ENCODE measurements around the gene COL6A5.
"Not testable (repeated sequence)": the region's sequence is repeated elsewhere in the genome, so short reads cannot be mapped to it uniquely, and the experiment has no call there.

Gene COL6A5

DNA sequence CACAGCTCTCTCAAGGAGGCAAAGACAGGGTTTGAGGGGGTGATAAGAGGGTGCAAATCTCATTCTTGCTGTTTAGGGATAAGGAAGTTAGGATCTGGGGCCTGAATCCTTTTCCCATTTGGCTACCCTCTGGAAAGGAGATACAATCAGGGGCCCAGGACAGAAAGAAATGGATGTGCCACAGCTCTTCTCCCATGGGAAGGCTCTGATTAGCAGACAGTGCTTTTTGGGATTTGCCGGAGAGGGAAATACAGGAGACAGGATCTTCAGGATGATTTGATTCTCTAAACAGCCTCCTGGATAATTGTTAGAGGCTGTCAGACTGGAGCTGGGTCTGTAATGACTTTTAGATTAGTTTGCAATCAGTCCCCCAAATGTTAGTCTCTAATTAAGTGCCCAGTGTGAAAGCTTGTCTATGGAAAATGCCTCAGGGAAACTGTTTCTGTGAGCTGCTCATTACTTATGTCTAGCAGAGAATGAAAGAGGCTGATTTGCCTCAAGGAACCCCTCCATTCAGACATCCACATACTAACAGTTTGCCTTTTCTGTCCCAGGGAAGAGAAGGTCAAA lies 67.6 kb downstream of the COL6A5 start:
- Histone ChIP-seq H3K4me3 (ENCODE audit: low read length) (no peak overlapping the region), H3K27ac (ENCODE audit: low read length) (no peak overlapping the region), H3K27me3 (ENCODE audit: control insufficient read depth, insufficient read depth, low read length) (no peaks in the 10 kb centered on the region), H3K4me1 (ENCODE audit: control insufficient read depth, insufficient read depth, low read length) (no peaks in the 10 kb centered on the region), H3K36me3 (ENCODE audit: control insufficient read depth, insufficient read depth, low read length) (no peaks in the 10 kb centered on the region), H3K9me3 (ENCODE audit: control insufficient read depth, insufficient read depth, low read length) (no peaks in the 10 kb centered on the region; the same call in 1 of the 2 replicates)
- WGBS (ENCODE audit: insufficient coverage, insufficient read length) = no CpG with 5 or more reads among the region's 1 CpG
- DNase-seq (ENCODE audit: low read depth, low spot score) = no peak

GRCh38 chr3:130414457-130414856 lies 69.0 kb downstream of the COL6A5 start:
- no peaks in the 10 kb centered on the region for H3K9me3 ChIP-seq (ENCODE audit: control insufficient read depth, insufficient read depth, low read length)
- no CpG with 5 or more reads among the region's 4 CpGs for WGBS (ENCODE audit: insufficient coverage, insufficient read length)
- H3K4me1 ChIP-seq (ENCODE audit: control insufficient read depth, insufficient read depth, low read length) = no peaks in the 10 kb centered on the region
- DNase-seq (ENCODE audit: low read depth, low spot score) = no peak
- H3K27me3 ChIP-seq (ENCODE audit: control insufficient read depth, insufficient read depth, low read length) = no peaks in the 10 kb centered on the region
- H3K4me3 ChIP-seq (ENCODE audit: low read length) = no peak overlapping the region
- H3K36me3 ChIP-seq (ENCODE audit: control insufficient read depth, insufficient read depth, low read length) = no peaks in the 10 kb centered on the region
- H3K27ac ChIP-seq (ENCODE audit: low read length) = no peak overlapping the region

DNA sequence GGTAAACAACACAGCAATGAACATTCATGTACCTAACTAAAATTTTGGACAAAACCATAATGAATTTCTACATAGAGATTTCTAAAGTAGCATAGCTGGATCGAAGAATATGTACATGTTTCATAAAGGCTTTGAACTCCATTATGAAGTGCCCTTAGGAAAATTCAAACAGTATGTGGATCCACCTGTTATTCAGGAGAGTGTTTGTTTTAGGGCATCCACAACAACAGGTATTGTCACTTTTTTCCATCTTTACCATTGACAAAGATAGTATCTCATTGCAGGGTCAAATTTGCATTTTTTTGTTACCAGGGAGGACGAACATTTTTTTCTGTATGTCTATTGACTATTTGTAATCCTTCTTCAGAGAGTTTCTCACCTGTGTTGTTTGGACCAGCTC lies 75.0 kb downstream of the COL6A5 start:
- Histone ChIP-seq H3K4me1 (ENCODE audit: control insufficient read depth, insufficient read depth, low read length) (no peaks in the 10 kb centered on the region), H3K9me3 (ENCODE audit: control insufficient read depth, insufficient read depth, low read length) (no peaks in the 10 kb centered on the region), H3K27me3 (ENCODE audit: control insufficient read depth, insufficient read depth, low read length) (no peaks in the 10 kb centered on the region), H3K36me3 (ENCODE audit: control insufficient read depth, insufficient read depth, low read length) (no peaks in the 10 kb centered on the region), H3K4me3 (ENCODE audit: low read length) (no peak overlapping the region), H3K27ac (ENCODE audit: low read length) (no peak overlapping the region)
- no peak for DNase-seq (ENCODE audit: low read depth, low spot score)
- WGBS (ENCODE audit: insufficient coverage, insufficient read length) = no CpG with 5 or more reads among the region's 2 CpGs

DNA sequence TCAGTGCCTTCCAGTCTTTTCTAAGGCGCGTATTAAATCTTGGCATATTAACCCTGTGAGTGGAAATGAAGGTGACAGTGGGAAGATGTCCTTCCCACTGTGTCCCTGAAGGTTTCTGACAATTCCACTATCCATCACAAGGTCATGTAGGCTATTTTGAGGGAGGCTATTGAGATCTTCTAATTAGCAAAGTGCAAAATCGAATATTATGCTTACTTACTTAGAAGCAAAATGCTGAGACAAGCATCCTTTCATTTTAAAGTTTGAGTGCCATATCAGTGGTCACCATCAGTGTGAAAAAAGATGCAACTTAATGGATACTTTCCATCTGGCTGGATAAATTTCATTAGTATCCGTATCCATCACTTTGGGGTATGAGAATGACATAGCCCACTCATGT lies 77.6 kb downstream of the COL6A5 start:
- Histone ChIP-seq H3K27me3 (ENCODE audit: control insufficient read depth, insufficient read depth, low read length) (no peaks in the 10 kb centered on the region), H3K36me3 (ENCODE audit: control insufficient read depth, insufficient read depth, low read length) (no peaks in the 10 kb centered on the region), H3K4me3 (ENCODE audit: low read length) (no peak overlapping the region), H3K9me3 (ENCODE audit: control insufficient read depth, insufficient read depth, low read length) (no peaks in the 10 kb centered on the region), H3K4me1 (ENCODE audit: control insufficient read depth, insufficient read depth, low read length) (no peaks in the 10 kb centered on the region), H3K27ac (ENCODE audit: low read length) (no peak overlapping the region)
- no CpG with 5 or more reads among the region's 4 CpGs for WGBS (ENCODE audit: insufficient coverage, insufficient read length)
- DNase-seq (ENCODE audit: low read depth, low spot score) = no peak

DNA sequence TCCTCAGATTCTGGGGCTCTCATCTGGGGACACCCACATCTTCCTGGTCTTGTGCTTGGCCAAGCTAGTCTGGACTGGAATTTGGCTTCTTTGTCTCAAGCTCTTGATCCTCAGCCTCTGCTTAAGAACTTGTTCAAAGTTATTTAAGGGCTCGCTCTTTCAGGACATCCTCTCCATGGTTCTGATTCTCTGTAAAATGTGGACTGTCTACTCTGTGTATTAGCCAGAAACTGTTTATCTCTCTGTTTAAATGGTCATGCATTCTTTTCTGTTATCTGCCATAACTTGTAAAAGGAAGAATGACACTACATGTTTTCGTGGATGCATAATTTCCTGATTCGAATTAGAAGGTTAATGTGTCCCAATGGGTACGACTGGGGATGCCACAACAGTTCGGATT lies 79.4 kb downstream of the COL6A5 start:
- H3K4me1 ChIP-seq (ENCODE audit: control insufficient read depth, insufficient read depth, low read length) = no peaks in the 10 kb centered on the region
- H3K27me3 ChIP-seq (ENCODE audit: control insufficient read depth, insufficient read depth, low read length) = no peaks in the 10 kb centered on the region
- no peak overlapping the region for H3K4me3 ChIP-seq (ENCODE audit: low read length)
- WGBS (ENCODE audit: insufficient coverage, insufficient read length) = no CpG with 5 or more reads among the region's 5 CpGs
- no peak for DNase-seq (ENCODE audit: low read depth, low spot score)
- H3K9me3 ChIP-seq (ENCODE audit: control insufficient read depth, insufficient read depth, low read length) = no peaks in the 10 kb centered on the region
- no peak overlapping the region for H3K27ac ChIP-seq (ENCODE audit: low read length)
- H3K36me3 ChIP-seq (ENCODE audit: control insufficient read depth, insufficient read depth, low read length) = no peaks in the 10 kb centered on the region

- H3K27me3 ChIP-seq (ENCODE audit: control insufficient read depth, insufficient read depth, low read length) = no peaks in the 10 kb centered on the region
- no peaks in the 10 kb centered on the region for H3K9me3 ChIP-seq (ENCODE audit: control insufficient read depth, insufficient read depth, low read length)
- no peaks in the 10 kb centered on the region for H3K36me3 ChIP-seq (ENCODE audit: control insufficient read depth, insufficient read depth, low read length)
- DNase-seq (ENCODE audit: low read depth, low spot score) = no peak
- no peak overlapping the region for H3K27ac ChIP-seq (ENCODE audit: low read length)
- WGBS (ENCODE audit: insufficient coverage, insufficient read length) = no CpG with 5 or more reads among the region's 1 CpG
- H3K4me3 ChIP-seq (ENCODE audit: low read length) = no peak overlapping the region
- no peaks in the 10 kb centered on the region for H3K4me1 ChIP-seq (ENCODE audit: control insufficient read depth, insufficient read depth, low read length)
Measured at GRCh38 chr3:130425484-130425883, 80.0 kb downstream of the COL6A5 start.

DNA sequence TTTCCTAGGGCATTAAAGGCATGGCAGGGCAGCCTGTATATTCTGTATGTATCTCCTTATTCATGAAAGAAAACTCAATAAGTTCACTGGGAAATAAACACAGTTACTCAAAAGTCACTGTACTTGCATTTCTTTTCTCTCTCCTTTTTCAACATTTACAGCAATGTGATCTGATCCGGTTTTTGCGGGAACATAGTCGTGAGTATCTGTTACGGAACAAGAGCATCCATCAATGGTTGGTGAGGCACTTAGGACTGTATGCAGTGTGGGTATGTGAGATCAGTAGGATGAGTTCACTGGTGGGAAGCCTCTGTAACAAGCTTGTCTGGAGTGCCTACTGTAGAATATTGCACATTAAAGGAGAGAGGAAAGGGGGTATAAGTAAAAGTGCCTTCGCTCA lies 80.7 kb downstream of the COL6A5 start:
- H3K4me3 ChIP-seq (ENCODE audit: low read length) = no peak overlapping the region
- WGBS (ENCODE audit: insufficient coverage, insufficient read length) = no CpG with 5 or more reads among the region's 5 CpGs
- no peak for DNase-seq (ENCODE audit: low read depth, low spot score)
- no peaks in the 10 kb centered on the region for H3K9me3 ChIP-seq (ENCODE audit: control insufficient read depth, insufficient read depth, low read length)
- no peaks in the 10 kb centered on the region for H3K27me3 ChIP-seq (ENCODE audit: control insufficient read depth, insufficient read depth, low read length)
- no peaks in the 10 kb centered on the region for H3K4me1 ChIP-seq (ENCODE audit: control insufficient read depth, insufficient read depth, low read length)
- H3K27ac ChIP-seq (ENCODE audit: low read length) = no peak overlapping the region
- no peaks in the 10 kb centered on the region for H3K36me3 ChIP-seq (ENCODE audit: control insufficient read depth, insufficient read depth, low read length)

GRCh38 chr3:130428871-130429712 lies 83.6 kb downstream of the COL6A5 start:
- Histone ChIP-seq H3K4me3 (ENCODE audit: low read length) (no peak overlapping the region), H3K4me1 (ENCODE audit: control insufficient read depth, insufficient read depth, low read length) (no peaks in the 10 kb centered on the region), H3K36me3 (ENCODE audit: control insufficient read depth, insufficient read depth, low read length) (no peaks in the 10 kb centered on the region), H3K27me3 (ENCODE audit: control insufficient read depth, insufficient read depth, low read length) (no peaks in the 10 kb centered on the region), H3K9me3 (ENCODE audit: control insufficient read depth, insufficient read depth, low read length) (no peaks in the 10 kb centered on the region), H3K27ac (ENCODE audit: low read length) (no peak overlapping the region)
- DNase-seq (ENCODE audit: low read depth, low spot score) = no peak
- WGBS (ENCODE audit: insufficient coverage, insufficient read length) = no CpG with 5 or more reads among the region's 5 CpGs

DNA sequence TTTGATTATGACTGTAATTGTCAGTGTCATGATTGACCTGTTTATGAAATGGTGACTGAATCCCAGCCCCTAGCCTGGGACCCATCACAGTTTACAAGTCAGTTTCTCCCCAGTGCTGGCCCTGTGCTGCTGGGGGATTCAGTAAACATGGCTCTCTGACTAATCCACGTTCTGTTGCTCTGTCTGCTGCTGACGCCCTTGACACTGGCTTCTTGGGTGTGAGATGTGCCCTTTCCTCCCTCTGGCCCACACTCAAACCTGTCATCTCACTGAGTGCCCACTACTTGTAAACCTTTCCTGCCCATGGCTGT lies 84.2 kb downstream of the COL6A5 start:
- Histone ChIP-seq H3K36me3 (ENCODE audit: control insufficient read depth, insufficient read depth, low read length) (no peaks in the 10 kb centered on the region), H3K9me3 (ENCODE audit: control insufficient read depth, insufficient read depth, low read length) (no peaks in the 10 kb centered on the region), H3K4me1 (ENCODE audit: control insufficient read depth, insufficient read depth, low read length) (no peaks in the 10 kb centered on the region), H3K27me3 (ENCODE audit: control insufficient read depth, insufficient read depth, low read length) (no peaks in the 10 kb centered on the region), H3K27ac (ENCODE audit: low read length) (no peak overlapping the region), H3K4me3 (ENCODE audit: low read length) (no peak overlapping the region)
- WGBS (ENCODE audit: insufficient coverage, insufficient read length) = no CpG with 5 or more reads among the region's 2 CpGs
- no peak for DNase-seq (ENCODE audit: low read depth, low spot score)

DNA sequence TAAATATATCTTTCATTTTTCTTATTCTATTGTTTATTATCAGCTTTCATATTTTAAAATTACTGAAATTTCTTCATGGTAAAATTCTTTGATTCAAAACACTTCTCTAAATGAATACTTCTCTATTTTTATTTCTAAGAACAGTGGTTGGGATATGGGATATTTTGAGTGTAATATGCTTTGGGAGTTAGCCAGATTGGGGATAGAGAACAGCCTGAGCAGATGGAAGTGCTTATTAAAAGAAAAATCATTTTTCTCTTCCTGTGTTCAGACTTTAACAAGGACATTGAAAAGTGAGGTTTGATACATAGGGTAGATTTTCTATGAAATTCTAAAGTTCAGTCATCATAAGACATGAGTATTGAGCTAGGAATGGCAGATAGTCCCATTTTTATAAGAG lies 84.8 kb downstream of the COL6A5 start:
- H3K27ac ChIP-seq (ENCODE audit: low read length) = no peak overlapping the region
- no peak for DNase-seq (ENCODE audit: low read depth, low spot score)
- no peaks in the 10 kb centered on the region for H3K27me3 ChIP-seq (ENCODE audit: control insufficient read depth, insufficient read depth, low read length)

GRCh38 chr3:130432086-130432485 lies 86.6 kb downstream of the COL6A5 start:
- WGBS (ENCODE audit: insufficient coverage, insufficient read length) = no CpG with 5 or more reads among the region's 10 CpGs
- H3K4me3 ChIP-seq (ENCODE audit: low read length); H3K9me3 ChIP-seq (ENCODE audit: control insufficient read depth, insufficient read depth, low read length); H3K36me3 ChIP-seq (ENCODE audit: control insufficient read depth, insufficient read depth, low read length); H3K27me3 ChIP-seq (ENCODE audit: control insufficient read depth, insufficient read depth, low read length); DNase-seq (ENCODE audit: low read depth, low spot score); H3K4me1 ChIP-seq (ENCODE audit: control insufficient read depth, insufficient read depth, low read length); H3K27ac ChIP-seq (ENCODE audit: low read length): not testable (repeated sequence)

More for the DNA sequence above, 84.8 kb downstream of the COL6A5 start:
- H3K4me1 ChIP-seq (ENCODE audit: control insufficient read depth, insufficient read depth, low read length) = no peaks in the 10 kb centered on the region
- H3K4me3 ChIP-seq (ENCODE audit: low read length) = no peak overlapping the region
- no peaks in the 10 kb centered on the region for H3K36me3 ChIP-seq (ENCODE audit: control insufficient read depth, insufficient read depth, low read length)
- H3K9me3 ChIP-seq (ENCODE audit: control insufficient read depth, insufficient read depth, low read length) = no peaks in the 10 kb centered on the region
